ENCODE measurements around the gene KRT24. TPM values are rescaled to one million over a fixed set of nuclear protein-coding genes. Genes with fewer than 3 reads are reported as not detected.

Gene KRT24
- total RNA-seq, result not detected in 2 replicates

GRCh38 chr17:40703652-40704051, at the start of gene KRT24:
TSS of gene KRT24 (minus strand) at chr17:40703752. CDS start at chr17:40703693, 59 bp downstream.

DNA sequence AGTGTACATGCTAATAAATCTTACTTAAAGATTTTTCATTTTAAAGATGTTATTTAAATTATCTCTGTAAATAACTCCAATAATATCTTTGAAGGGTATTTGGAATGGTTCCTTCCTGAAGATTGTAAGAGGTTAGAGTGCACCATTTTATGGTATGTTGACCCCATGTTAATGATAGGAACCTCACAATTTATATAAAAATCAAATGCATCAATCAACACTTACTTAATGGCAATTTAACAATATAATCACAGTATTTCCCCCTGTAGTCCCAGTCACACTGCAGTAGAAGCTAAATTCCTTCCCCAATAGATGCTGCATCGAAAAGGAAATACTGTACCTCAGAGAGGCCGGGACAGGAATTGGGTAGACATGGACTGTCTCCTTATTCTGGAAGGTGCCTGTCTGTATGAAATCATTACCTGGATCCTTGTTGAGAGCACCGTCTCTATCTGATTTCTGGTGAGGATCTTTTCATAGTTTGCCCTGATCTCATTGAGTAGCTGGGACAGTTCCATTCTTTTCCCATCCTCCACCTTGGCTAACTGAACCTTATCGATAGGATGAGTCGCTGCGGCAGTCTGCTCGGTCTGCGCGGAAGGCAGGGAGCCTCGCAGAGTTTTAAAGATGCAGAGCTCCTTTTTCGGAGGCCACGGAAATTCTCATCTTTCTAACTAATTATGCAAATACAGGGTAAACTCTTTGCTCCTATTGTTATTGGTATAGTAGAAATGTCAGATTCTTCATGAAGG, 38.8 kb downstream of the KRT24 start, which contains the start of gene KRT222:
Gene KRT222 (minus strand): TSS at position 596 of the 752 bp plus-strand sequence. CDS start 78 bp downstream, at position 518.

Other genes with a start within 250 kb of the KRT24 start
- gene TNS4, start 202.1 kb downstream of the KRT24 start, total RNA-seq, result not detected in 2 replicates
- under 0.01 and 0.28 TPM in 2 replicates for gene CCR7, start 138.3 kb downstream of the KRT24 start, total RNA-seq
- 53.6 and 90.5 TPM in 2 replicates for gene SMARCE1, start 55.9 kb downstream of the KRT24 start, total RNA-seq
- under 0.01 TPM in 1 of 2 replicates, not detected in the other for gene KRT222, start 38.6 kb downstream of the KRT24 start, total RNA-seq
- not detected in 2 replicates for gene KRT25, start 51.6 kb upstream of the KRT24 start, total RNA-seq
- gene KRT26, start 68.4 kb upstream of the KRT24 start, total RNA-seq, result not detected in 2 replicates
- gene KRT27, start 78.8 kb upstream of the KRT24 start, total RNA-seq, result not detected in 2 replicates
- gene KRT28, start 96.2 kb upstream of the KRT24 start, total RNA-seq, result not detected in 2 replicates
- gene KRT10, start 118.9 kb upstream of the KRT24 start, total RNA-seq, result 3.9 and 8.8 TPM in 2 replicates
- not detected in 2 replicates for gene KRT12, start 163.5 kb upstream of the KRT24 start, total RNA-seq
- gene KRT20, start 181.5 kb upstream of the KRT24 start, total RNA-seq, result not detected in 2 replicates
- gene KRT23, start 233.9 kb upstream of the KRT24 start, total RNA-seq, result under 0.01 TPM in 1 of 2 replicates, not detected in the other

All from regular cardiac myocyte (primary cell).